NCI-H2227 treated with DMSO at 0.1 percent for 48 hours (cell line): ENCODE measurements around the gene SKA1.
"Not testable (repeated sequence)": the region's sequence is repeated elsewhere in the genome, so short reads cannot be mapped to it uniquely, and the experiment has no call there.

Source experiments
- DNase-seq: peaks from one replicate; lab custom pipeline; 2025; lab: John Stamatoyannopoulos, UW

Gene SKA1

DNA sequence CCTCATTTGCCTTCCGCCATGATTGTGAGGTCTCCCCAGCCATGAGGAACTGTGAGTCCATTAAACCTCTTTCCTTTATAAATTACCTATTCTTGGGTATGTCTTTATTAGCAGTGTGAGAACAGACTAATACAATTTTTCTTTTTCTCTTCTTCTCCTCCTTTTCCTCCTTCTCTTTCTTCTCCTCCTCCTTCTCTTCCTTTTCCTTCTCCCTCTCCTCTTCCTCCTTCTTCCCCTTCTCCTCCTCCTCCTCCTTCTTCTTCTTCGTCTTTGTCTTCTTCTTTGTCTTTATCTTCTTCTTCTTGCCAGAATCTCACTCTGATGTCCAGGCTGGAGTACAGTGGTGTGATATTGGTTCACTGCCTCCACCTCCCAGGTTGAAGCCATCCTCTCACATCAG lies 20.2 kb downstream of the SKA1 start:
- DNase-seq, result no peak

DNA sequence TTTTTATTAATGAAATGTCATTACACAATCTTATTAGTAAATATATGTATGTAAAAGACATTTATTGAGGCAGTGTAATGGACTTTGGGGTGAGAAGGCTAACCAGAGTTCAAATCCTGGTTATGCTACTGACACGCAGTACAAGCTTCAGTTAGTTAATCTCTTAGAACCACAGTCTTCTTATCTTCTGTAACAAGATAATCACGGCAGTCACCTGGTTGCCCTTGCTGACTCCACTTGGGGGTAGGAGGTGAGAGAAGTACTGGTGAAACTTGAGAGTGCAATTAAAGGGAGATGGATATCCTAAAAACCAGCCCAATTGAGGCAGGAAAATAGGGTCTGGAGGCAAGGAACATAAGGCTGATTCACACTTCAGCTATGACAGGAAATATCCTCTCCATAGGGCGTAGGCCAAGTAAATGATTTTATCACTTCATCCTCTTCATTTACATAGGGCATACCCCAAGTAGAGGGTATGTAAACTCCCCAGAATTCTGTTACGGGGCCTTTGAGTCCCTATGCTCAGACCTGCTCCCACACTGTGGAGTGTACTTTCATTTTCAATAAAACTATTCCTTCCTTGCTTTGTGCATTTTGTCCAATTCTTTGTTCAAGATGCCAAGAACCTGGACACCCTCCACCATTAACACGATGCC lies 21.3 kb downstream of the SKA1 start:
- no peak for DNase-seq

- DNase-seq, result no peak
Observed at GRCh38 chr18:50397023-50397422, 22.2 kb downstream of the SKA1 start.

- no peak for DNase-seq
Observed at GRCh38 chr18:50398099-50398498, 23.3 kb downstream of the SKA1 start.

DNA sequence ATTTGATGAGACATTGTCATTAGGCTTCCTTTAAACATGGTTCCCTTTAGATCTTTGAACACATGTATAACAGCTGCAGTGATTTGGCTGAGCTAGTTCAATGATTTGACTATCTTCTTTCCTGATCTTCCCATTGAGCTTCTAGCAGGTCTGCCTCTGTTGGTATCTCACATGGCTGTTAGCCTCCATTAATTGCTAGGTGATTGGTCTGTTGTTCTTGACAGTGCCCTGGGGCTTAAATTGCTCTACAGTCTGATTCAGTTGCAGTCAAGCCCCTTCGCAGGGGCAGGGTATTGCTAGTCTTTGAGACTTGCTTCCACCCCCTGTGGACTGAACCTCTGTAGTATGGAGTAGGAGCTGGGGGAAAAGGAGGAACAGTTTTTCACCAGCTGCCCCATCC lies 24.1 kb downstream of the SKA1 start:
- no peak for DNase-seq

DNA sequence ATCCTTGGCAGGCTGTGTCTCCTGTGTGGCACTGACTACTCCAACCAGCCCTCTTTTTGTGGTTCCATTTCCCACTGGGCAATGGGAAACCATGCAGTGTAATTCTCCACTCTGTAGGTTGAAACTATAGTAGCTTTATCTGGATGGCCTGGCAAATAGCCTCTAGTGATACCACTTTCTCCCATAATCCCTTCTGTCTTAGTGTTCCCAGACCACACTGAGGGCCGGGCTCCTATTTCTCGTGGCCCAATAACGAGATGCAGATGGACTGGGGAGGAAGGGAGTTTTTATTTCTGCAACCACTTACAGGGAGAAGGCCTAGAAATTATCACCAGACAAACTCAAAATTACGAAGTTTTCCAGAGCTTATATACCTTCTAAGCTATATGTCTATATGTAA lies 24.7 kb downstream of the SKA1 start:
- no peak for DNase-seq

GRCh38 chr18:50400438-50400837 lies 25.6 kb downstream of the SKA1 start:
- DNase-seq, result not testable (repeated sequence)

DNA sequence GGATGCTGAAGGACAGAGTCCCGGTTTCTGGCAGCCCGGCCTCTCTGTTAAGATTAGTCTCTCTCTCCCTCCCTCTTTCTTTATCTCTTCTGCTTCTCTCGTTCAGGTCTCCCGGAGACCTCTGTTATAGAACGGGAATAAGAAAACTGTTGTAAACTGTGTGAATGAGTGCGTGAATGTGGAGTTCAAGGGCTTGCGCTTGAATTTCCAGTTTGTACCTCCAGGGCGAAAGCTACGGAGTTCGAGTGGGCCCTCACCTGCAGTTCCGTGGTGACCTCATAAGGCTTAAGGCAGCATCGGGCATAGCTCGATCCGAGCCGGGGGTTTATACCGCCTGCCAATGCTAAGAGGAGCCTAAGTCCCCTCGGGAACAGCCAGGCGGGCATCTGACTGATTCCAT lies 26.4 kb downstream of the SKA1 start:
- DNase-seq, result no peak

DNA sequence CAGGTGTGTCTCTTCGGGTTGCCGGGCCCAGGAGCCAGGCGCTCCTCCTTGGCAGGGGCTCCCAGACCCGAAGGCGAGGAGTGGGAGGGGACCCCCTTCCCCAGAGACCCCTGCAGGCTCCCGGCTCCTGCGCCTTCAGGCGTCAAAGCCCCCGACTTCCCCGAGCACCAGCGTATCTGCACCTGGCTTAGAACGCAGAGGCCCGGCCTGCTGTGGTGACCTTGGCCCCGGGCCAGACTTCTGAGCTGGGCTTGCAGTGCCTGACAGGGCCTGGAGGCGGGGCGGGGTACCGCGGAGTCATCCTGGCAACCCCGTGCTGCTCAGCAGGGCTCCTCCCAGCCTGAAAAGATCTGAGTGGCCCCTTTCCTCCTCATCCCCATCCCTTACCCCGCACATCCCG lies 27.0 kb downstream of the SKA1 start:
- no peak for DNase-seq

DNA sequence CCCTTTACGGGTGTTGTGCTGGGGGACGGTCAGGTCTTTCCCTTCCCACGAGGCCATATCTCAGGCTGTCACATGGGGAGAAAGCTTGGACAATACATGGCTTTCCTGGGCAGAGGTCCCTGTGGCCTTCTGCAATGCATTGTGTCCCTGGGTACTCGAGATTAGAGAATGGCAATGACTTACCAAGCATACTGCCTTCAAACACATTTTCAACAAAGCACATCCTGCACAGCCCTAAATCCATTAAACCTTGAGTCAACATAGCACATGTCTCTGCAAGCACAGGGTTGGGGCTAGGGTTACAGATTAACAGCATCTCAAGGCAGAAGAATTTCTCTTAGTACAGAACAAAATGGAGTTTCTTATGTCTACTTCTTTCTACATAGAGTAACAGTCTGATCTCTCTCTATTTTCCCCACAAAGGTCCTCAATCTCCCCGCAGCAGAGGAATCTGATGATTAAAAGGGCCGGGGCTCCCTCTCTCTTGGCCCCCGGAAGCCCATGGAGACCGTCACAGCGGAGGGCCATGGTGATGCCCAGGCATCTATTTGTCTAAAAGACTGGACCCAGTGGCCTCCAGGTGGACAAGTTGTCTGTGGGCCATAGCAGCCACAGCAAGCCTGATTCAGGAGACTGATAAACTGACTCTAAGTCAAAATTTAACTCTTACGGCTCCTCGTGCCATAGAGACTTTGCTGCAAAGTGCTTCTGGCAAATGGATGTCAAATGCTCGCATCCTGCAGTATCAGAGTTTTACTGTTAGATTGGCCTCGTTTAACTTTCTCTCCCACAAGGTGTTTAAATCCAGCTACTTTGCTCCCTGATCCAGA lies 30.1 kb downstream of the SKA1 start:
- DNase-seq, result not testable (repeated sequence)

GRCh38 chr18:50405582-50406271 lies 30.9 kb downstream of the SKA1 start:
- no peak for DNase-seq

DNA sequence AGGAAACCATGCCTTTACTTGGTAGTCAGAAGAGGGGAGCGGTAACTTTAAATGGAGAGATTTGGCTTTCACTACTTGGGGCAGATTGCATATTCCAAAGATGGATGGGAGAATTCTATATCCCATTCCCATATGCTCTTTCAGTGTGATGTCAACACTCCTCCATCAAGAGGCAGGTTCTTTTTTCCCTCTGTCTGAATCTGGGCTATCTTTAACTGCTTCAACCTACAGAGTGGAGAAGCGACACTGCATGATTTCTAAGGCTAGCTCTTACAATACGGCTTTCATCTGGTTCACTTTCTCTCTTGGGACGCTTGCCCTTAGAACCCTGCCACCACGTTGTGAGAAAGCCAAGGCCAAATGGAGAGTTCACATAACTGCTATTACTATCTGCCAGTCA lies 34.4 kb downstream of the SKA1 start:
- no peak for DNase-seq

GRCh38 chr18:50410008-50410407 lies 35.2 kb downstream of the SKA1 start:
- DNase-seq, result no peak

GRCh38 chr18:50410894-50411293 lies 36.0 kb downstream of the SKA1 start:
- no peak for DNase-seq

DNA sequence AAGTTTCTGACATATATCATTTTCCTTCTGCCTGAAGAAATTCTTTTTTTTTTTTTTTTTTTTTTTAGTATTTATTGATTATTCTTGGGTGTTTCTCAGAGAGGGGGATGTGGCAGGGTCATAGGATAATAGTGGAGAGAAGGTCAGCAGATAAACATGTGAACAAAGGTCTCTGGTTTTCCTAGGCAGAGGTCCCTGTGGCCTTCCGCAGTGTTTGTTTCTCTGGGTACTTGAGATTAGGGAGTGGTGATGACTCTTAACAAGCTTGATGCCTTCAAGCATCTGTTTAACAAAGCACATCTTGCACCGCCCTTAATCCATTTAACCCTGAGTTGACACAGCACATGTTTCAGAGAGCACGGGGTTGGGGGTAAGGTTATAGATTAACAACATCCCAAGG lies 42.0 kb downstream of the SKA1 start:
- not testable (repeated sequence) for DNase-seq

DNA sequence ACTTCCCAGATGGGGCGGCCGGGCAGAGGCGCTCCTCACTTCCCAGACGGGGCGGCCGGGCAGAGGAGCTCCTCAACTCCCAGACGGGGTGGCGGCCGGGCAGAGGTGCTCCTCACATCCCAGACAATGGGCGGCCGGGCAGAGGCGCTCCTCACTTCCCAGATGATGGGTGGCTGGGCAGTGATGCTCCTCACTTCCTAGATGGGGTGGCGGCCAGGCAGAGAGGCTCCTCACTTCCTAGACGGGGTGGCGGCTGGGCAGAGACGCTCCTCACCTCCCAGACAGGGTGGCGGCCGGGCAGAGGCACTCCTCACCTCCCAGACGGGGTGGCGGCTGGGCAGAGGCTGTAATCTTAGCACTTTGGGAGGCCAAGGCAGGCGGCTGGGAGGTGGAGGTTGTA lies 42.9 kb downstream of the SKA1 start:
- DNase-seq, result not testable (repeated sequence)

- no peak for DNase-seq
Observed at GRCh38 chr18:50418650-50419049, 43.8 kb downstream of the SKA1 start.

GRCh38 chr18:50422286-50422898 lies 47.5 kb downstream of the SKA1 start:
- DNase-seq, result no peak

- no peak for DNase-seq
Observed at GRCh38 chr18:50424877-50425690, 50.2 kb downstream of the SKA1 start.

DNA sequence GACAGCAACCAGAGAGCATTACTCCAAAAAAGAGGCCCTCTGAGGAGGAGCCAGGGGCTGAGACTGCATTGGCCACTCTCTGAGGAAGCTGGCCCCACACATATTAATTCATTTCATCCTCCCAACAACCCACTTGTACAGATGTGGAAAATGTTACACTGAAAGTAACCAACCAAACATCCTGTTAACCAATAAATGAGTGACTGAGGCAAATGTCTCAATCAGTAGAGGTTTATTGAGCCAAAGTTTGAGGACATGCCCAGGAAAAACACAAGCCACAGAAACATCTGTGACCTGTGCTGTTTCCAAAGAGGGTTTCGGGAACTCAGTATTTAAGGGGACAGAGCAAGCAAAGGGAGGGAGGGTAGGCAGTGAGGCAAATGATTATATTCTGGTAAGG lies 53.0 kb downstream of the SKA1 start:
- no peak for DNase-seq

- DNase-seq, result no peak
Observed at GRCh38 chr18:50428531-50429206, 53.8 kb downstream of the SKA1 start.
